Lower leg skin (tissue), 4 donors: ENCODE measurements around the gene SLC13A3. TPM values are rescaled to one million over a fixed set of nuclear protein-coding genes. Genes with fewer than 3 reads are reported as not detected.

Experiments
- DNase-seq, 2 donors: peaks; one replicate each; pipeline ENCODE4 v3.0.0-alpha.2; 2019; ENCODE audit warnings: low spot score in 2 of 2
- H3K4me3 ChIP-seq: fragments of 200-600 bp; sonication (generic); 2 replicates; pipeline ENCODE4 v1.5.1; 2017; ENCODE audit warnings: mild to moderate bottlenecking, low read depth; ENCODE audit not compliant: poor library complexity, severe bottlenecking
- POLR2A ChIP-seq, 2 donors: fragments of 450-650 bp; IDR thresholded peaks; one replicate each; pipeline ENCODE4 v1.6.1; 2016 to 2017; ENCODE audit warnings: antibody characterized with exemption in 2 of 2, mild to moderate bottlenecking in 1 of 2, moderate library complexity in 1 of 2
- WGBS, 2 donors: methylation state at CpG; one replicate each; pipeline ENCODE4 v1.1.5; 2018; 5-methylcytosine and 5-hydroxymethylcytosine counted together
- intact Hi-C: fragments of 100-400 bp; cut with DNase I; formaldehyde crosslinking; loops from one replicate; pipeline ENCODE4 v1.15.0; 2023; ENCODE audit warnings: low total_unique reads
- total RNA-seq, 4 donors: library from RNA; depleted of rRNA; stranded (reverse); fragments of >200 nt; gene quantifications; one replicate each; pipeline ENCODE4 v1.1.0, GENCODE V29; 2016
- TF ChIP-seq, protein P1 (sequence below), 3 donors: fragments of 450-650 bp; IDR thresholded peaks; one replicate each; pipeline ENCODE4 v1.5.1; 2016; ENCODE audit warnings: antibody characterized with exemption in 3 of 3, mild to moderate bottlenecking in 3 of 3, moderate library complexity in 2 of 3

Gene SLC13A3
- total RNA-seq, 4 donors from 2014 or later: 1.4 to 3.3 (median 1.8) TPM

DNA sequence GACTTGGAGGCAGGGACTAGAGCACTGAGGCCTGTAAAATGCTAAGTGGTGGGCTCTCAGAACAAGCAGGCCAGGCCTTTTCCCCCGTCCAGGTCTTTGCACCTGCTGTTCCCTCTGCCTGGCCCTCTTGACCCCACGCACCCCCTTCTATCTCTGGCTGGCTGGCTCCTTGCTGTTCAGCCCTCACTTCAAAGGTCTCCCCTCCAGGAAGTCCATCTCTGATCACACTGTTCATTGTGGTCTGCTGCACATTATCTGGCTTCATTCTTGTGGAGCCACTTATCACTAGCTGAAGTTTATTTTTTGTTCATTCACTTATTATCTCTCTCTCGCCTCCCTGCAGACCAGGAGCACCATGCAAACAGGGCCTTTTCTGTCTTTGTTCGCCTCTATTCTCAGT lies 24.5 kb downstream of the SLC13A3 start:
- WGBS, 2 donors: 87 to 93% methylated on average over 4 of the region's 4 CpGs
- no peak overlapping the region for H3K4me3 ChIP-seq
- TF ChIP-seq, protein P1, sequence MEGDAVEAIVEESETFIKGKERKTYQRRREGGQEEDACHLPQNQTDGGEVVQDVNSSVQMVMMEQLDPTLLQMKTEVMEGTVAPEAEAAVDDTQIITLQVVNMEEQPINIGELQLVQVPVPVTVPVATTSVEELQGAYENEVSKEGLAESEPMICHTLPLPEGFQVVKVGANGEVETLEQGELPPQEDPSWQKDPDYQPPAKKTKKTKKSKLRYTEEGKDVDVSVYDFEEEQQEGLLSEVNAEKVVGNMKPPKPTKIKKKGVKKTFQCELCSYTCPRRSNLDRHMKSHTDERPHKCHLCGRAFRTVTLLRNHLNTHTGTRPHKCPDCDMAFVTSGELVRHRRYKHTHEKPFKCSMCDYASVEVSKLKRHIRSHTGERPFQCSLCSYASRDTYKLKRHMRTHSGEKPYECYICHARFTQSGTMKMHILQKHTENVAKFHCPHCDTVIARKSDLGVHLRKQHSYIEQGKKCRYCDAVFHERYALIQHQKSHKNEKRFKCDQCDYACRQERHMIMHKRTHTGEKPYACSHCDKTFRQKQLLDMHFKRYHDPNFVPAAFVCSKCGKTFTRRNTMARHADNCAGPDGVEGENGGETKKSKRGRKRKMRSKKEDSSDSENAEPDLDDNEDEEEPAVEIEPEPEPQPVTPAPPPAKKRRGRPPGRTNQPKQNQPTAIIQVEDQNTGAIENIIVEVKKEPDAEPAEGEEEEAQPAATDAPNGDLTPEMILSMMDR (IDR thresholded peaks at IDR 0.05): no peak
- intact Hi-C loops: no loop called here
- DNase-seq: peak in 1 of 2 donors; percentile 40

DNA sequence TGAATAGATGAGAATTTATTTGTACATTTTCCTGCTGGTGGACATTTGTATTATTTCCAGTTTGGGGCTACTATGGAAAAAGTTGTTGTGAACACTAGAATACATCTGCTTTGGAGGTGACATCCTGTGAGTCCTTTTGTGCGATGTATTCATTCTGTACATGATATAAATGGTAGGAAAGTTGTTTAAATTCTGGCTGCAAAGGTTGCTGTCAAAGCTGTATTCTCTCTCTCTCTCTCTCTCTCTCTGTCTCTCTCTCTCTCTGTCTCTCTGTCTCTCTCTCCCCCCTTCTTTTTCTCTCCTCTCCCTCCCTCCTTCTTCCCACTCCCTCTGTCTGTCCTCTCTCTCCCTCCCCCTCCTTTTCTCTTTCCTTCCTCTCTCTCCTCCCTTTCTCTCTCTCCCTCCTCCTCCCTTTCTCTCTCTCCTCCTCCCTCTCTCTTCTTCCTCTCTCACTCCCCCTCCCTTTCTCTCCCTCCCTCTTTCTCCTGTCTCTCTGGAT lies 25.3 kb downstream of the SLC13A3 start:
- 96% methylated on average over 1 of the region's 1 CpG for WGBS, 2 donors
- intact Hi-C loops: no loop called here
- TF ChIP-seq, protein P1 (IDR thresholded peaks at IDR 0.05): no peak
- TF ChIP-seq POLR2A (IDR thresholded peaks at IDR 0.05): no peak
- no peak for DNase-seq
- no peak overlapping the region for H3K4me3 ChIP-seq

DNA sequence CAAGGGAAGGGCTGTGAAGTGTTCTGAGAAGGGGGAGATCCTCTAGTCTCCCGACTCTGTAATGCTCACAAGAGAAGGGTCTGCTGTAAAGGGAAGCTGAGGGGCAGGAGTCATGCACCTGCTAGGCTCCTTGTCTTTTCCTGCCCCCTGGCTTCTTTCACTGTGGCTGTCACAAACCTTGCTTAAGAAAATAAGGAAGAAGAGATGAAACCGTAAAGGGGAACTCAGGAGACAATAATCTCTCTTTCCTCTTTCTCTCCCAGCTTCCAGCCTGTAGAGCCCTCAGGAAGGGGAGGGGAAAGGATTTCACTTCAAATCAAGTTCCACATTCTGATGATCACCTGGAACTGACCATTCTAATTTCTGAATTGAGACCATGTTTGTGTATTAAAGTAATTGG lies 26.3 kb downstream of the SLC13A3 start:
- 72 to 81% methylated on average over 2 of the region's 2 CpGs for WGBS, 2 donors
- intact Hi-C loops: no loop called here
- DNase-seq: peak in 1 of 2 donors; percentile 9
- H3K4me3 ChIP-seq: no peak overlapping the region
- no peak for TF ChIP-seq POLR2A (IDR thresholded peaks at IDR 0.05)
- TF ChIP-seq, protein P1 (IDR thresholded peaks at IDR 0.05): no peak

DNA sequence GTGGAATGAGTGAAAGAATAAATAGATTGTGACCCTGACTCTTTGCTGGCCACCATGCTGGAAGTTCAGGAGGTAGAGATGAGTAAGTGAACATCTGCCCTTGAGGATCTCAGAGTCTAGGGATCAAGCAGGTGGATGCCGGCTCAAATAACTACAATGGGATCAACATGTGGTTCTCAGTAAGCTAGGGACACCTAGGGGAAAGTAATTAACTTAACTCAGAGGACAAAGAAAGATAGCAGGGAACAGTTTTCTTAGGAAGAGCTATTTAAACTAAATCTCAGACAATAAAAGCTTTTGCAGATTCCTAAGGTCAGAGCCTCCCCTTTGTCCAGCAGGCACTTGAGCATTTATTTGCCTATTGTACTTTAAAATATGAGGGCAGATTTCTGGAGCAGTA lies 29.1 kb downstream of the SLC13A3 start:
- intact Hi-C loops: no loop called here
- H3K4me3 ChIP-seq: no peak overlapping the region
- peak in 1 of 2 donors; percentile 0 for DNase-seq
- TF ChIP-seq POLR2A (IDR thresholded peaks at IDR 0.05): no peak
- TF ChIP-seq, protein P1 (IDR thresholded peaks at IDR 0.05): no peak
- 59 to 74% methylated on average over 1 of the region's 1 CpG for WGBS, 2 donors

DNA sequence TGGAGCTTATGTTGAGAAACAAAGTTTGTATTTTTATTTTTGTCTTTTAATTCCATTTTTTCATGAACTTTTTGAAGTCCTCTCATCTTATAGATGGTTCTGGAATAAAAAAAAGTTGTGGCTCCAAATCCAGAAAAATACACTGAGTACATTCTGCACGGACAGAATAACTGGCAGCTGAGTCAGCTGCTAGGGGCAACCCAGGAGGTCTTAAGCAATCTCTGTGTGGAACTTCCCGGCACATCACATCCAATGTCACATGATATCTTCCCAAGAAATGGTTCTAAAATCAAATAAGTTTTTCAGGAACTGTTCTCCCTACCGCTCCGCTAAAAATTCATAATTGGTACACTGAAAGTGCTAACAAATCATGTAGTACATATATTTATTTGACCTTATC lies 29.8 kb downstream of the SLC13A3 start:
- no peak overlapping the region for H3K4me3 ChIP-seq
- no peak for DNase-seq
- no peak for TF ChIP-seq POLR2A (IDR thresholded peaks at IDR 0.05)
- TF ChIP-seq, protein P1 (IDR thresholded peaks at IDR 0.05): no peak
- 73 to 79% methylated on average over 4 of the region's 4 CpGs for WGBS, 2 donors
- intact Hi-C loops: no loop called here

DNA sequence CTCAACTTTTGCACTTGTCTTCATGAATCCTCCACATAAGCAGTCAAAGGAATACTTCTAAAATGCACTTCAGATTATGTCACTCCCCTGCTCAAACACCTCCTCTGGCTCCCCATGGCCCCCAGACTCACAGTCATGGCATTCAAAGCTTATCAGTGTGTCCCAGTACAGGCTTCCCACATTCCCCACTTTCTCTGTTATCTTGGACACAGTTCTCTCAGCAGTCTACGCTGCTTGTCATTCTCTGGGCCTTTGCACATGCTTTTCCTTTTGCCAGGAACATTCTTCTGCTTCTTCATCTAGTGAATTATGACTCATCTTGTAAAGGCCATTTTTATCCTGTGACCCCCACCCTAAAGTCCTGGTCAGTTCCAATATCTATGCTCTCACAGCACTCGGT lies 31.8 kb downstream of the SLC13A3 start:
- TF ChIP-seq, protein P1 (IDR thresholded peaks at IDR 0.05): no peak
- TF ChIP-seq POLR2A (IDR thresholded peaks at IDR 0.05): no peak
- DNase-seq: peak in 1 of 2 donors; percentile 7
- no peak overlapping the region for H3K4me3 ChIP-seq
- 86 to 87% methylated on average over 2 of the region's 2 CpGs for WGBS, 2 donors
- intact Hi-C loops: no loop called here
